Upper lobe of right lung (tissue), 1 donor: ENCODE measurements around the gene SCAPER. TPM values are rescaled to one million over a fixed set of nuclear protein-coding genes. Genes with fewer than 3 reads are reported as not detected.

Experiments
- ATAC-seq: fragments of 200-7000 bp; cut with Tn5 transposase; one replicate; pipeline ENCODE4 v1.9.1; 2020; ENCODE audit warnings: mild to moderate bottlenecking, moderate library complexity
- DNase-seq: peaks from one replicate; pipeline ENCODE4 v3.0.0-alpha.2; 2020
- H3K27ac ChIP-seq: fragments of 200-600 bp; one replicate; pipeline ENCODE4 v1.8.0; 2022
- H3K27me3 ChIP-seq: fragments of 200-600 bp; one replicate; pipeline ENCODE4 v1.8.0; 2022; ENCODE audit warnings: mild to moderate bottlenecking
- H3K36me3 ChIP-seq: fragments of 200-600 bp; one replicate; pipeline ENCODE4 v1.8.0; 2022
- H3K4me1 ChIP-seq: fragments of 200-600 bp; one replicate; pipeline ENCODE4 v1.8.0; 2022
- H3K4me3 ChIP-seq: fragments of 200-600 bp; one replicate; pipeline ENCODE4 v1.8.0; 2022; ENCODE audit warnings: mild to moderate bottlenecking
- H3K9me3 ChIP-seq: fragments of 200-600 bp; one replicate; pipeline ENCODE4 v1.8.0; 2022
- intact Hi-C: fragments of 100-400 bp; cut with DNase I; formaldehyde crosslinking; loops from one replicate; pipeline ENCODE4 v1.11.0; 2022
- total RNA-seq: library from RNA; stranded (reverse); fragmentation: NEBNext Ultra II Directional; extraction: Animal tissue kit (Norgen Biotek cat#: 25700); gene quantifications from one replicate; pipeline ENCODE4 v1.2.1, GENCODE V29; 2021
- TF ChIP-seq, protein P1 (sequence below): fragments of 200-600 bp; IDR thresholded peaks from one replicate; pipeline ENCODE4 v1.8.0; 2022; ENCODE audit warnings: antibody characterized with exemption
- donor health status: DM: no; HTN: yes; CAD: no; lungs with severe emphysema.

SCAPER gene
- total RNA-seq, 1 donor from 2014 or later = 44.3 TPM

DNA sequence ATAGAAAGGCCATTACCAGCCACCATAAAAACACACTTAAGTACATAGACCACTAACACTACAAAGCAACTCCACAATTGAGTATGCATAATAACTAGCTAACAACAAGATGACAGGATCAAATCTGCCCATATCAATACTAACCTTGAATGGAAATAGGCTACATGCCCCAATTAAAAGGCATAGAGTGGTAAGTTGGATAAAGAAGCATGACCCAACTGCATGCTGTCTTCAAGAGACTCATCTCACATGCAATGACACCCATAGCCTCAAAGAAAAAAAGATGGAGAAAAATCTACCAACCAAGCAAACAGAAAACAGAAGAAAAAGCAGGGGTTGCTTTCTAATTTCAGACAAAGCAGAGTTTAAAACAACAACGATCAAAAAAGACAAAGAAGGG, 349.9 kb downstream of the SCAPER start:
- TF ChIP-seq, protein P1, sequence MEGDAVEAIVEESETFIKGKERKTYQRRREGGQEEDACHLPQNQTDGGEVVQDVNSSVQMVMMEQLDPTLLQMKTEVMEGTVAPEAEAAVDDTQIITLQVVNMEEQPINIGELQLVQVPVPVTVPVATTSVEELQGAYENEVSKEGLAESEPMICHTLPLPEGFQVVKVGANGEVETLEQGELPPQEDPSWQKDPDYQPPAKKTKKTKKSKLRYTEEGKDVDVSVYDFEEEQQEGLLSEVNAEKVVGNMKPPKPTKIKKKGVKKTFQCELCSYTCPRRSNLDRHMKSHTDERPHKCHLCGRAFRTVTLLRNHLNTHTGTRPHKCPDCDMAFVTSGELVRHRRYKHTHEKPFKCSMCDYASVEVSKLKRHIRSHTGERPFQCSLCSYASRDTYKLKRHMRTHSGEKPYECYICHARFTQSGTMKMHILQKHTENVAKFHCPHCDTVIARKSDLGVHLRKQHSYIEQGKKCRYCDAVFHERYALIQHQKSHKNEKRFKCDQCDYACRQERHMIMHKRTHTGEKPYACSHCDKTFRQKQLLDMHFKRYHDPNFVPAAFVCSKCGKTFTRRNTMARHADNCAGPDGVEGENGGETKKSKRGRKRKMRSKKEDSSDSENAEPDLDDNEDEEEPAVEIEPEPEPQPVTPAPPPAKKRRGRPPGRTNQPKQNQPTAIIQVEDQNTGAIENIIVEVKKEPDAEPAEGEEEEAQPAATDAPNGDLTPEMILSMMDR = no peak
- ATAC-seq (no peak), DNase-seq (no peak)
- H3K36me3 ChIP-seq = no peaks in the 10 kb centered on the region
- no peaks in the 10 kb centered on the region for H3K9me3 ChIP-seq
- no peak overlapping the region for H3K4me3 ChIP-seq
- H3K4me1 ChIP-seq = no peaks in the 10 kb centered on the region
- H3K27ac ChIP-seq = no peak overlapping the region
- H3K27me3 ChIP-seq = no peaks in the 10 kb centered on the region
- intact Hi-C loops = no loop called here

DNA sequence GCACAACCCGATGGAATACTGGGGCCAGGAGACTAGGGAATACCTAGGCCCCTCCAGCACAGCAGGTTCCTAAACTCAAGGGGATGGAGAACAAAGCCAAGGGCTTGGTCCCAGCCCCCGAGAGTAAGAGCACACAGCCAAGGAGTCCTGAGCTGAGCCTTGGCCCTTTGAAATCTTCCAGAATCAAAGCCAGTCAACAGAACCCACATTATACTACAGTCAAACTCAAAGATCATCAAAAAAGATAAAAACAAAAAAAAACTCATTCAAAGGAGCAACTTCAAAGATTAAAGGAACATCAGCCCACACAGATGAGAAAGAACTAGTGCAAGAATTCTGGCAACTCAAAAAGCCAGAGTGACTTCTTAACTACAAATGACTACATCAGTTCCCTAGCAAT, 351.6 kb downstream of the SCAPER start:
- Histone ChIP-seq H3K27me3 (no peaks in the 10 kb centered on the region), H3K27ac (no peak overlapping the region), H3K4me3 (no peak overlapping the region), H3K4me1 (no peaks in the 10 kb centered on the region), H3K36me3 (no peaks in the 10 kb centered on the region), H3K9me3 (no peaks in the 10 kb centered on the region)
- ATAC-seq (no peak), DNase-seq (no peak)
- TF ChIP-seq, protein P1 = no peak
- intact Hi-C loops = no loop called here

DNA sequence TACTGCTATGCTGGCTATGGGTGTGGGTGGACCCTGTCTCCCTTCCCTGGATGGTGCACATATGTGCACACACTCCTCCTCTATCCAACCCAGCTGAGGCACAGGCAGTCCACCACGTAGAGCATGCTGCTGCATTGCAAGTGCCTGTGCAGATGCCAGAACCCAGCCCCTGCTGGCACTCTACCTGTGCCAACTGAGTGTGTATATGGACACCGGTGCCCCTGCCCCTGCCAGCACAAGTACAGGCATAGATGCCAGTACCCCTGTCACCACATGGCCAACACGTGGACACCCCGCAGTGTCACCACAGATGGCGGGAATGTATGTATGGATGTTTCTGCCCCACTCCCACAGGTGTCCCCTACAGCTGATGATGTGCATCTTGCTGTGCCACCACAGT, 352.0 kb downstream of the SCAPER start:
- no peaks in the 10 kb centered on the region for H3K9me3 ChIP-seq
- H3K4me3 ChIP-seq = no peak overlapping the region
- TF ChIP-seq, protein P1 = no peak
- H3K27me3 ChIP-seq = no peaks in the 10 kb centered on the region
- no peaks in the 10 kb centered on the region for H3K4me1 ChIP-seq
- DNase-seq (no peak), ATAC-seq (peak; percentile 24)
- no peak overlapping the region for H3K27ac ChIP-seq
- no peaks in the 10 kb centered on the region for H3K36me3 ChIP-seq
- intact Hi-C loops = no loop called here

DNA sequence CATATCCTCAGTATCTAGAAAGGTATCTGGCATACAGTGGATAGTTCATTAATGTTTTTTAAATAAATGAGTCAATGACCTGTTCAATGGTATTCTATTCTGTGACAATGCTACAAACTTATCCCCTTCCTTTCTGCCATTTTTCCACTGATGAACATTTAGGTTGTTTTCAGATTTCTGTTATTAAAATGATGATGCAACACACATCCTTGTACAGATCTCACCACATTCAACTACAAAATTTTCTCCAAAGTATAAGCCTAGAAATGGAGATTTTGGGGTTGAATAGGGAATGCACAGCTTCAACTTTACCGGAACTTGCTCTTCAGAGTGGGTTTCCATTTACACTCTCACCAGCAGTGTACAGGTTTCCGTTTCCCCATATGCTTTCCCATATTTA, 358.3 kb downstream of the SCAPER start:
- intact Hi-C loops = no loop called here
- Histone ChIP-seq H3K36me3 (no peaks in the 10 kb centered on the region), H3K4me3 (no peak overlapping the region), H3K9me3 (no peaks in the 10 kb centered on the region), H3K27ac (no peak overlapping the region), H3K4me1 (no peaks in the 10 kb centered on the region), H3K27me3 (no peaks in the 10 kb centered on the region)
- ATAC-seq (no peak), DNase-seq (no peak)
- TF ChIP-seq, protein P1 = no peak

DNA sequence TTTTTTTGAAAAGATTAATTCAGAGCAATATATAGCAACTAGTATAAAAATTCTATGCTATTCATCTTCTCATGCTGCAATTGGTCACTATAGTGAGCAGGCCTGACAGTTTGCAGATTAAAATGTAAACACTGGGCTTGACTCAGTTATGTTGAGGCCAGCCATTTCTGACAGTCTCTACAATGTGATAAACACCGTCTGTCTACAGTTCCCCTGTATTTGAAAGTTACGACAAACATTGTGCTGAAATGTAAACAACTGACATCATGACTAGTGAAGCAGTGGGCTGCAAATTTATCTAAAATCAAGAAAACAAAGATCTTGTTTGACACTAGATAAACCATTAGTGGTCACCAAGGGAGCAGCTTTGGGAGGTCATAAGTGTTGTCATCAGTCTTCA, 371.1 kb downstream of the SCAPER start:
- TF ChIP-seq, protein P1 = no peak
- H3K27ac ChIP-seq = no peak overlapping the region
- no peak overlapping the region for H3K4me3 ChIP-seq
- DNase-seq (no peak), ATAC-seq (no peak)
- intact Hi-C loops = no loop called here
- H3K9me3 ChIP-seq = no peaks in the 10 kb centered on the region
- H3K27me3 ChIP-seq = no peaks in the 10 kb centered on the region
- H3K36me3 ChIP-seq = no peaks in the 10 kb centered on the region
- H3K4me1 ChIP-seq = no peaks in the 10 kb centered on the region
